Duodenal mucosa (tissue), 2 donors: Measurements from ENCODE around the gene CEP44.
A peak's percentile ranks its signal among the peaks of the same experiment; 100 is the strongest.

Source experiments
- H3K27ac ChIP-seq: one replicate; pipeline ENCODE4 v1.7.0; 2013; ENCODE audit warnings: low read depth, low read length
- H3K27me3 ChIP-seq, 2 donors: one replicate each; pipeline ENCODE4 v1.7.0; 2013; ENCODE audit warnings: low read length in 2 of 2, control low read depth in 1 of 2; ENCODE audit not compliant: insufficient read depth in 2 of 2, control insufficient read depth in 1 of 2
- H3K36me3 ChIP-seq, 2 donors: one replicate each; pipeline ENCODE4 v1.7.0; 2013; ENCODE audit warnings: low read length in 2 of 2, control low read depth in 1 of 2; ENCODE audit not compliant: insufficient read depth in 2 of 2, control insufficient read depth in 1 of 2
- H3K4me1 ChIP-seq, 2 donors: one replicate each; pipeline ENCODE4 v1.7.0; 2013; ENCODE audit warnings: low read length in 2 of 2, control low read depth in 1 of 2; ENCODE audit not compliant: insufficient read depth in 2 of 2, control insufficient read depth in 1 of 2
- H3K4me3 ChIP-seq, 2 donors: one replicate each; pipeline ENCODE4 v1.7.0; 2013; ENCODE audit warnings: low read length in 2 of 2, low read depth in 1 of 2
- H3K9ac ChIP-seq, 2 donors: one replicate each; pipeline ENCODE4 v1.7.0; 2013; ENCODE audit warnings: low read length in 2 of 2, low read depth in 1 of 2
- H3K9me3 ChIP-seq, 2 donors: one replicate each; pipeline ENCODE4 v1.7.0; 2013; ENCODE audit warnings: low read length in 2 of 2, control low read depth in 1 of 2; ENCODE audit not compliant: control insufficient read depth in 1 of 2

The CEP44 gene

DNA sequence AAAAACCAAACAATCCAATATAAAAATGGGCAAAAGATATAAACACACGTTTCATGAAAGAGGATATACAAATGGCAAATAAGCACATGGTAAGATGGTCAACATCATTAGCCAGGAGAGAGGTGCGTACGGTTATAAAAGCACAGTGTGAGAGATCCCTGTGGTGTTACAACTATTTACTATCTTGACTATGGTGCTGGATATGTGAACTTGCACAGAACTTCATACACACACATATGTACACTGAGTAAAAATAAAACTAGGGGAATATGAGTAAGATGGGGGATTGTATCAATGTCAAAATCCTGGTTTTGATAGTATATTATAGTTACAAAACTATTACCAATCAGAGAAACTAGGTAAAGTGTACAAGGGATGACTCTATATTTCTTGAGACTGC is 8.6 kb upstream of the CEP44 start:
- H3K4me3 ChIP-seq: no peak overlapping the region
- no peaks in the 10 kb centered on the region for H3K9me3 ChIP-seq
- H3K4me1 ChIP-seq: no peaks in the 10 kb centered on the region
- no peaks in the 10 kb centered on the region for H3K27me3 ChIP-seq
- no peaks in the 10 kb centered on the region for H3K36me3 ChIP-seq
- no peak overlapping the region for H3K9ac ChIP-seq
- no peak overlapping the region for H3K27ac ChIP-seq

DNA sequence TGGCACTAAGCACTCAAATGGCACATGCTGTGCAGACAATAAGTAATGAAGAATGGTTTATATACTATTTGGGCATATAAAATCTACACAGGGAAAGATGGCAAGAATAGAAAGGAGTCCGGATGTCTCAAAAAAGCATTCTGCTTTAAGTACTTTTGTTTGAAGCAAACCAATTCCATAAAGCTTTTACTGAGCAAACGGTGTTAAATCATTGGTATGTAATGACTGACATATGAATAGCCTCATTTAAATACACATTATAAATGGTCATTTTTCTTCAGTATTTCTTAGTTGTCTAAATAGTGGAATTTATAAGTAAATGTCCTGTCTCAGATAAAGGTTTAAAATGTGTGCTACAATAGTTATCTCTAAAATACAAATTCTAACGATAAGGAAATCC is 6.3 kb upstream of the CEP44 start:
- Histone ChIP-seq H3K4me3 (no peak overlapping the region), H3K27me3 (no peaks in the 10 kb centered on the region), H3K9me3 (no peaks in the 10 kb centered on the region), H3K36me3 (no peaks in the 10 kb centered on the region), H3K9ac (no peak overlapping the region), H3K27ac (no peak overlapping the region), H3K4me1 (peaks cover 6% of the 10 kb centered on the region in 2 donors)

DNA sequence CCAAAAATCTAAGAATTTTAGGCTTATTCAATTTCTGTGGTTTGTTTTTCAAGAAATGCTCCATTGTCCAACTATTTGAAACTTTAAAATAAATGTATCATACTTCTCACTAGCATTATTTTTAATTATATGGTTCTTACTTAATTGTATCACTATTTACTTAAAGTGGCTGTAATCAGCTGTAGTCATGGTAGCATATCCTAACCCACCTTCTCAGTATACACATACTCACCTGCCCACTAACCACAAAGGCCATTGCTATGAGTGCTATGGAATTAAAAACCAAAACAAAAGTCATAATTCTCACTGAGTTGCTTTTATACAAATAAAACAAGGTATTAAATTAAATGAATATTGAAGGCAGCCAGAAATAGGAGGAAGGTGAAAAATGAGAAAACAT is 5.2 kb upstream of the CEP44 start:
- H3K27me3 ChIP-seq: no peaks in the 10 kb centered on the region
- no peaks in the 10 kb centered on the region for H3K36me3 ChIP-seq
- no peak overlapping the region for H3K27ac ChIP-seq
- no peaks in the 10 kb centered on the region for H3K9me3 ChIP-seq
- H3K4me1 ChIP-seq: peaks cover 6 to 7% of the 10 kb centered on the region in 2 donors
- H3K9ac ChIP-seq: no peak overlapping the region
- no peak overlapping the region for H3K4me3 ChIP-seq

DNA sequence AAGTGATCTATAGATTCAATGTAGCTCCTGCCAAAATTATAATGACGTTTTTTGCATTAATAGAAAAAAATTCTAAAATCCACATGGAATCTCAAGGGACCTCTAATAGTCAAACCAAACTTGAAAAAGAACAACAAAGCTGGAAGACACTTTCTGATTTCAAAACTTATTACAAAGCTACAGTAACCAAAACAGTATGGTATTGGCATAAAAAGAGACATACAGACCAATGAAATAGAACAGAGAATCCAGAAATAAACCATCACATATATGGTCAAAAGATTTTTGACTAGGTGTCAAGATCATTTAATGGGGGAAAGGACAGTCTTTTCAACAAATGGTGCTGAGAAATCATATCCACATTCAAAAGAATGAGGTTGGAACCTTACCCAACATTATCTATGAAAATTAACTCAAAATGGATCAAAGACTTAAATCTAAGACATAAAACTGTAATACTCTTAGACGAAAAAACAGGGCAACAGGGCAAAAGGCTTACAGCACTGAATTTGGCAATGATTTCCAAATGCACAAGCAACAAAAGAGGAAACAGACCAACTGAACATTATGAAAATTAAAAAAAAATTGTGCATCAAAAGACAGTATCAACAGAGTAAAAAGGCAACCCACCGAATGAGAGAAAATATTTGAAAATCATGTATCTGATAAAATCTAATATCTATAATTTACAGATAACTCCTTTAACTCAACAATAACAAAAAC is 4.1 kb upstream of the CEP44 start:
- Histone ChIP-seq H3K9ac (no peak overlapping the region), H3K36me3 (no peaks in the 10 kb centered on the region), H3K4me3 (no peak overlapping the region), H3K4me1 (peaks cover 6 to 10% of the 10 kb centered on the region in 2 donors), H3K9me3 (no peaks in the 10 kb centered on the region), H3K27me3 (no peaks in the 10 kb centered on the region), H3K27ac (no peak overlapping the region)

DNA sequence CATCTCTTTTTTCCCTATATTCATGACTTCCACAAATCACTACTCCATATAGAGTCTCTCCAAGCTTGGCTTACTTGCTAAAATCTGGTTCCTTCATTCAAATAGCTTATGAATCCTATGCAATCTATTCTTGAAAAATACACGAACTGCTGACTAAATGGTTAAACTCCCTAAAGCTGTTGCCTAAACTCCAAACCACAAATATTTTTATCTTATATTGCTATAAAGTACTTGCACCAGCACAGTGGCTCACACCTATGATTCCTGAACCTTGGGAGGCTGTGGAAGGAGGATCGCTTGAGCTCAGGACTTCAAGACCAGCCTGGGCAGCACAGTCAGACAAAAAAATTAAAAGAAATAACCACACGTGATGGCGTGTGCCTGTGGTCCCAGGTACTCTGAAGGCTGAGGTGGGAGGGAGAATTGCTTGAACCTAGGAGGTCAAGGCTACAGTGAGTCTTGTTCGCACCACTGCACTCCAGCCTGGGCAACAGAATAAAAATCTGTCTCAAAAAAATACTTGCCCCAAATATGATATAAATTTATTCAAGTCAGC is 2.5 kb upstream of the CEP44 start:
- Histone ChIP-seq H3K27me3 (no peaks in the 10 kb centered on the region), H3K9me3 (no peaks in the 10 kb centered on the region), H3K4me3 (no peak overlapping the region), H3K36me3 (no peaks in the 10 kb centered on the region), H3K9ac (no peak overlapping the region), H3K4me1 (peaks cover 9 to 14% of the 10 kb centered on the region in 2 donors), H3K27ac (no peak overlapping the region)

DNA sequence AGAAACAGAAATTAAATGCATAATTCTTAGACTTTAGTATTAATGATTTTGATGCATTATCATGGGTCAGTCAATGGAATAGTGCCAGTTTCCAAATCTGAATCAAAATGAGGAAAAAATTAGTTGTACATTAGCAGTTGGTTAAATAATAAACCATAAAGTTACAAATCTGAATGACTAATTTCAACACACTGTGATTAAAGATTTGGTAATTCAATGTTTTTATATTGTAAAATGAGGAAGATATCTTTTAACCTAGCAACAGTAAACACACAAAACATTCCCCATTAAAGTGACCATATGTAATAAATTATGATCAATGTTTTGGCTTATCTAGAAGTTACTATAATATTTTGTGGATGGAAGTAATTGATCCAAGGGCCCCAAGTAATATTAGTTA is 1.8 kb upstream of the CEP44 start:
- Histone ChIP-seq H3K4me1 (peaks cover 9 to 14% of the 10 kb centered on the region in 2 donors), H3K9ac (no peak overlapping the region), H3K4me3 (peak overlapping the region; percentile 93 to 94), H3K27ac (no peak overlapping the region), H3K9me3 (no peaks in the 10 kb centered on the region), H3K27me3 (no peaks in the 10 kb centered on the region), H3K36me3 (no peaks in the 10 kb centered on the region)

DNA sequence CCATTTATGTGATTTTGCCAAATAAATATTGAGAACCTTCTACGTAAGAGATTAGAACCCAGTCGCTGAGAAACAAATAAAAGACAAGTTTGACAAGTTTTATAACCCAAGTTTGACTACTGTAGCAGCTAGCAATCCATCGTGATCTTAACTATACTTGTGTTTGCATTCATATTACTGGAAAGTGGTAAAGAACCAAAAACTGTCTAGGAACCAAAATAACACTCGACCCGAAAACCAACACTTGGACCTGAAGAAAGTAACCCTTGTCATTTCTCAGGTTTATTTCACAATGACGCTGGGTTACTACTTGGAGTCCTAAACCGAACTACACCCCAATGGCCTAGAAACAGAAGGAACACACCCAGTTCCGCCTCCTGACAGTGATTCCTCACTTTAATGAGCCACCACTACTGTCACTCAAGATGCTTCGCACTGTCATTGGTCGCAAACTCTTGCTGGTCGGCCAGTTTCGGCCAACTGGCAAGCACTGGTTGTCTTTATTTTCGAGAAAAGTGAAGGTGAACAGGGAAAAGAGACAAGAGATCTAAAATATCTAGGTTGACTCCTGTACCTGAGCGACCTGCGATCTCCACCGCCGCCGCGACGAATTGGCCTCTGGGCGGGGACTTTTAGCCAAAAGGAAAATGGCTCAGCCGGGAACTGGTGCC is 740 bp upstream of the CEP44 start:
- peak overlapping the region; percentile 87 to 90 for H3K9ac ChIP-seq
- peak overlapping the region; percentile 97 for H3K27ac ChIP-seq
- no peaks in the 10 kb centered on the region for H3K27me3 ChIP-seq
- no peaks in the 10 kb centered on the region for H3K36me3 ChIP-seq
- peaks cover 9 to 14% of the 10 kb centered on the region in 2 donors for H3K4me1 ChIP-seq
- no peaks in the 10 kb centered on the region for H3K9me3 ChIP-seq
- H3K4me3 ChIP-seq: peak overlapping the region; percentile 93 to 94

DNA sequence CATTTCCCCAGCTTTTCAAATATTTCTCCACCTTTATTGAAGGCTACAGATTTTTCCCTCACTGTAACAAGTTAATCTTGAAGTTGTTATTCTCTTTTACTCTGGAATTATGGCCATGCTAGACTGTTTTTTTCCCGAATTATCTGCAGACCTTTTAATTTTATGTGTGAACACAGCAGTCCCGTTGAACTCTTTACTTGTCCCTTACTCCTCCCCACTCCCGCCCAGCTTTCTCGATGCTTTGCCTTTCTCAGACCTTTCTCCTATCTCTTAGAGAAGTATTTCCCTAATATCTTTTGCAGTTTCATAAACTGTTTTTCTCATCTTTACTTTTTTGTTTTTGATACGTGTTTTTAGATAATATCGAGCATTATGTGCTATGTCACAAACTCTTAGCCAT is 776 bp downstream of the CEP44 start:
- H3K4me1 ChIP-seq: peaks cover 9 to 14% of the 10 kb centered on the region in 2 donors
- no peaks in the 10 kb centered on the region for H3K27me3 ChIP-seq
- no peak overlapping the region for H3K27ac ChIP-seq
- H3K36me3 ChIP-seq: no peaks in the 10 kb centered on the region
- no peaks in the 10 kb centered on the region for H3K9me3 ChIP-seq
- H3K4me3 ChIP-seq: peak overlapping the region; percentile 93 to 94
- peak overlapping the region; percentile 87 to 90 for H3K9ac ChIP-seq

DNA sequence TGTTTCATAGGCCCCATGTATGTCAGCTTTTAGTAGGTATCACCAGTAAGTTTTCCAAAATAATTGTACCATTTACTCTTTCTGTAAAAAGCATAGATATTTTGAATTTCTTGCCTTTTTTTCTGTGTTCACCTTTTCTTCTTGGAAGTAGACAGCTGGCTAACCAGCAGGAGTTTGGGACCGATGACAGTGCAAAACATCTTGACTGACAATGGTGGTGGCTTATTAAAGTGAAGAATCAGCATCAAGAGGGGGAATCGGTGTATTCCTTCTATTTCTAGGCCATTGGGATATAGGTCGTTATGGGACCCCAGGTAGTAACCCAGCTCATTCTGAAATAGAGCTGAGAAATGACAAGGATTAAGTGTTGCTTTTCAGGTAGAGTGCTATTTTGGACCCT is 3.2 kb downstream of the CEP44 start:
- Histone ChIP-seq H3K27ac (no peak overlapping the region), H3K9me3 (no peaks in the 10 kb centered on the region), H3K36me3 (no peaks in the 10 kb centered on the region), H3K4me3 (no peak overlapping the region), H3K4me1 (peaks cover 7 to 13% of the 10 kb centered on the region in 2 donors), H3K27me3 (no peaks in the 10 kb centered on the region), H3K9ac (no peak overlapping the region)

DNA sequence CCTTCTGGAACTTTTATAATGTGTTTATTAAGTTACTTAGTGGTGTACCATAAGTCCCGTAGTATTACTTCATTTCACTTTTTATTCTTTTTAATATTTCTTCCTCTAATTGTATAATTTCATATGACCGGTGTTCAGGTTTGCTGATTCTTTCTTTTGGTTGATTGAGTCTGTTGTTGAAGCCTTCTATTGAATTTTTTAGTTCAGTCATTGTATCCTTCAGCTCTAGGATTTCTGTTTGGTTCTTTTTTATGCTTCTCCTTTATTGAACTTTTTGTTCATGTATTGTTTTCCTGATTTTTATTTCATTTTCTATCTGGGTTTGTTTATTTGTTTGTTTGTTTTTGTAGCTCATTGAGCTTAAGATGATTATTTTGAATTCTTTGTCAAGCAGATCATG is 8.8 kb downstream of the CEP44 start:
- peaks cover 0 to 6% of the 10 kb centered on the region in 2 donors for H3K9me3 ChIP-seq
- H3K27ac ChIP-seq: no peak overlapping the region
- H3K4me3 ChIP-seq: no peak overlapping the region
- no peak overlapping the region for H3K9ac ChIP-seq
- H3K4me1 ChIP-seq: no peaks in the 10 kb centered on the region
- H3K27me3 ChIP-seq: no peaks in the 10 kb centered on the region
- peaks cover 0 to 4% of the 10 kb centered on the region in 2 donors for H3K36me3 ChIP-seq
